SK-N-SH treated with all-trans-retinoic acid at 6 μM for 48 hours (cell line): Measurements from ENCODE around the gene SAC3D1.
"Not testable (repeated sequence)": the region's sequence is repeated elsewhere in the genome, so short reads cannot be mapped to it uniquely, and the experiment has no call there.

ENCODE experiments used
- ATAC-seq: fragments of 200-7000 bp; cut with Tn5 transposase; 3 replicates; pipeline ENCODE4 v1.9.1; 2020; ENCODE audit warnings: mild to moderate bottlenecking, moderate library complexity
- BACH2 ChIP-seq: fragments of 250-450 bp; sonication (Bioruptor Pico); IDR thresholded peaks from 2 replicates; pipeline ENCODE4 v1.9.0; 2021; ENCODE audit warnings: mild to moderate bottlenecking, borderline replicate concordance
- CREB5 ChIP-seq: fragments of 250-450 bp; sonication (Bioruptor Pico); IDR thresholded peaks from 2 replicates; pipeline ENCODE4 v1.5.1; 2020; ENCODE audit warnings: low read depth, mild to moderate bottlenecking, moderate library complexity
- CSDC2 ChIP-seq: fragments of 250-450 bp; sonication (Bioruptor Pico); IDR thresholded peaks from 2 replicates; pipeline ENCODE4 v1.5.0; 2020; ENCODE audit warnings: mild to moderate bottlenecking, moderate library complexity
- CSRNP3 ChIP-seq: fragments of 250-450 bp; sonication (Bioruptor Pico); IDR thresholded peaks from 2 replicates; pipeline ENCODE4 v1.5.1; 2021; ENCODE audit warnings: mild to moderate bottlenecking, moderate library complexity
- ESRRG ChIP-seq: fragments of 250-450 bp; sonication (Bioruptor Pico); IDR thresholded peaks from 2 replicates; pipeline ENCODE4 v1.6.1; 2021; ENCODE audit warnings: mild to moderate bottlenecking
- GLIS3 ChIP-seq: fragments of 250-450 bp; sonication (Bioruptor Pico); IDR thresholded peaks from 2 replicates; pipeline ENCODE4 v1.5.0; 2020; ENCODE audit warnings: mild to moderate bottlenecking, moderate library complexity
- ISL1 ChIP-seq: fragments of 250-450 bp; sonication (Bioruptor Pico); IDR thresholded peaks from 2 replicates; pipeline ENCODE4 v2.1.2; 2022; ENCODE audit warnings: mild to moderate bottlenecking, moderate library complexity
- OSR1 ChIP-seq: fragments of 250-450 bp; sonication (Bioruptor Pico); IDR thresholded peaks from 2 replicates; pipeline ENCODE4 v1.8.0; 2022; ENCODE audit warnings: moderate library complexity, mild to moderate bottlenecking, inconsistent platforms
- PATZ1 ChIP-seq: fragments of 250-450 bp; sonication (Bioruptor Pico); IDR thresholded peaks from 2 replicates; pipeline ENCODE4 v1.8.0; 2020; ENCODE audit warnings: mild to moderate bottlenecking, moderate library complexity, borderline replicate concordance
- PPARA ChIP-seq: fragments of 250-450 bp; sonication (Bioruptor Pico); IDR thresholded peaks from 2 replicates; pipeline ENCODE4 v1.5.0; 2020; ENCODE audit warnings: mild to moderate bottlenecking, borderline replicate concordance
- SNAI2 ChIP-seq: fragments of 250-450 bp; sonication (Bioruptor Pico); IDR thresholded peaks from 2 replicates; pipeline ENCODE4 v1.5.0; 2020; ENCODE audit warnings: mild to moderate bottlenecking, moderate library complexity
- TCF4 ChIP-seq: fragments of 250-450 bp; sonication (Bioruptor Pico); IDR thresholded peaks from 2 replicates; pipeline ENCODE4 v1.8.0; 2021; ENCODE audit warnings: mild to moderate bottlenecking, moderate library complexity, borderline replicate concordance
- TSHZ2 ChIP-seq: fragments of 250-450 bp; sonication (Bioruptor Pico); IDR thresholded peaks from 2 replicates; pipeline ENCODE4 v1.5.0; 2020; ENCODE audit warnings: mild to moderate bottlenecking, moderate library complexity
- ZC3H10 ChIP-seq: fragments of 250-450 bp; sonication (Bioruptor Pico); IDR thresholded peaks from 2 replicates; pipeline ENCODE4 v1.5.1; 2021; ENCODE audit warnings: mild to moderate bottlenecking, moderate library complexity
- ZFP3 ChIP-seq: fragments of 250-450 bp; sonication (Bioruptor Pico); IDR thresholded peaks from 2 replicates; pipeline ENCODE4 v1.5.0; 2020; ENCODE audit warnings: mild to moderate bottlenecking, moderate library complexity
- ZFP30 ChIP-seq: fragments of 450-650 bp; formaldehyde crosslinking; IDR thresholded peaks from 2 replicates; pipeline ENCODE4 v1.5.0; 2022; ENCODE audit warnings: mild to moderate bottlenecking, moderate library complexity
- ZNF565 ChIP-seq: fragments of 450-650 bp; formaldehyde crosslinking; conservative IDR thresholded peaks from 2 replicates; pipeline ENCODE4 v1.5.0; 2020; ENCODE audit warnings: low read depth, mild to moderate bottlenecking, moderate library complexity
- ZNF70 ChIP-seq: fragments of 450-650 bp; formaldehyde crosslinking; IDR thresholded peaks from 2 replicates; pipeline ENCODE4 v1.5.0; 2020; ENCODE audit warnings: mild to moderate bottlenecking, moderate library complexity
- ZNF8 ChIP-seq: fragments of 450-650 bp; formaldehyde crosslinking; IDR thresholded peaks from 2 replicates; pipeline ENCODE4 v1.5.0; 2020; ENCODE audit warnings: mild to moderate bottlenecking, moderate library complexity

SAC3D1 gene

GRCh38 chr11:65003282-65003681, 37.7 kb upstream of the SAC3D1 start:
- TF ChIP-seq CSRNP3 (CRISPR knock-in tag): no peak
- TF ChIP-seq ZNF70: no peak
- ATAC-seq: peak; percentile 40; the same call in 2 of the 3 replicates

GRCh38 chr11:65003968-65004367, 37.0 kb upstream of the SAC3D1 start:
- ATAC-seq: not testable (repeated sequence)

GRCh38 chr11:65008016-65008415, 33.0 kb upstream of the SAC3D1 start:
- no peak for TF ChIP-seq SNAI2 (CRISPR knock-in tag)
- no peak for TF ChIP-seq ZFP30 (CRISPR knock-in tag)
- TF ChIP-seq PATZ1 (CRISPR knock-in tag): no peak
- no peak for ATAC-seq

- no peak for ATAC-seq
- TF ChIP-seq ESRRG (CRISPR knock-in tag) (no peak), OSR1 (CRISPR knock-in tag) (no peak), CSRNP3 (CRISPR knock-in tag) (no peak), CSDC2 (CRISPR knock-in tag) (no peak), ZFP3 (CRISPR knock-in tag) (no peak), GLIS3 (no peak), ZC3H10 (no peak), ZNF565 (CRISPR knock-in tag) (no peak), PATZ1 (CRISPR knock-in tag) (no peak), ISL1 (CRISPR knock-in tag) (no peak), ZNF8 (no peak), TCF4 (CRISPR knock-in tag) (no peak), ZNF70 (no peak), BACH2 (CRISPR knock-in tag) (no peak), PPARA (CRISPR knock-in tag) (no peak)
Observed at GRCh38 chr11:65008873-65009272, 32.1 kb upstream of the SAC3D1 start.

GRCh38 chr11:65013130-65013887, 27.7 kb upstream of the SAC3D1 start:
- ATAC-seq: peak; percentile 91
- TF ChIP-seq ISL1 (CRISPR knock-in tag): no peak
- TF ChIP-seq ZNF8: no peak
- TF ChIP-seq CSDC2 (CRISPR knock-in tag): no peak
- TF ChIP-seq CSRNP3 (CRISPR knock-in tag): no peak
- no peak for TF ChIP-seq PPARA (CRISPR knock-in tag)
- no peak for TF ChIP-seq ZC3H10
- TF ChIP-seq SNAI2 (CRISPR knock-in tag): no peak
- TF ChIP-seq TSHZ2 (CRISPR knock-in tag): no peak
- no peak for TF ChIP-seq ZNF565 (CRISPR knock-in tag)
- TF ChIP-seq TCF4 (CRISPR knock-in tag): no peak
- no peak for TF ChIP-seq CREB5 (CRISPR knock-in tag)
- TF ChIP-seq ESRRG (CRISPR knock-in tag): no peak
